GM18873 (cell line): ENCODE data around the gene RDH16.
"Not testable (repeated sequence)": the region's sequence is repeated elsewhere in the genome, so short reads cannot be mapped to it uniquely, and the experiment has no call there.

Experiments used
- ATAC-seq: cut with Tn5 transposase; IDR thresholded peaks from one replicate; pipeline ENCODE4 v1.9.1; 2021; ENCODE audit warnings: mild to moderate bottlenecking, moderate library complexity, moderate number of reproducible peaks; ENCODE audit not compliant: unreplicated experiment, low FRiP score

The RDH16 gene

DNA sequence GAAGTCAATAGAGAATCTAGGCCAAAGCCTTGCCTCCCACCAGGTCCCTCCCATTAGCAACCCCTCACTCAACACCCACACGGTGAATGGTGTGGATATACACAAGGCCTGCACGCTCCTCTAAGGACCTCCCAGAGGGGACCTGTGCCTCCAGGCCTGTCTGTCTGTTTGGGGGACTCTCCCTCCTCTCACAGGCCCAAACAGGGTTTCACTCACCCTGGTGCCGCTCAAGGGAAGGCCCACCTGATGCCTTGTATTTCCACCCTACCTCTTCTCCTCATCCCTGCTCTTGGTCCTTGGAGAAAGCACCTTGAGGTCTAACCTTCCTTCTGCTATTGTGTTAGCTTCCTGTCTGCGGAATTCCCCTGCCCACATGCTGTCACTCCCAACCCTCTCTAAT lies 27.6 kb downstream of the RDH16 start:
- no peak for ATAC-seq

DNA sequence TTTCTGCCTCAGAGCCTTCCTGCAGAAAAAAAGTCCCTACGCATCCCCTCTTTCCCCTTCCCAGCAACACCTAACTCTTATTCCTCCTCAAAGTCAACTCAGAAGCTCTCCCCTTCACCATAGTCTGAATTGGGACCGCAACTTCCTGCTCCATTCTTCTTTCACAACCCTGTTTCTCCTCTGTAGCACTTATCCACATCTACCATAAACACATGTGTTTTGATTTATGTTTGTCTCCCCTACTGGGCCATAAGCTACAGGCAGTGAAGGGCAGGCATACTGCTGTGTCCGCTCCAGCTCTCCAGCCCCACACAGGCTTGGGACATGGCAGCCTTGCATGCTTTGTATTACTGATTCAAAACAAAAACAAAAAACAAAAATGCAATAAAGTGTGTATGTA lies 29.1 kb downstream of the RDH16 start:
- no peak for ATAC-seq

GRCh38 chr12:56927281-56927680 lies 30.1 kb downstream of the RDH16 start:
- ATAC-seq, result no peak

DNA sequence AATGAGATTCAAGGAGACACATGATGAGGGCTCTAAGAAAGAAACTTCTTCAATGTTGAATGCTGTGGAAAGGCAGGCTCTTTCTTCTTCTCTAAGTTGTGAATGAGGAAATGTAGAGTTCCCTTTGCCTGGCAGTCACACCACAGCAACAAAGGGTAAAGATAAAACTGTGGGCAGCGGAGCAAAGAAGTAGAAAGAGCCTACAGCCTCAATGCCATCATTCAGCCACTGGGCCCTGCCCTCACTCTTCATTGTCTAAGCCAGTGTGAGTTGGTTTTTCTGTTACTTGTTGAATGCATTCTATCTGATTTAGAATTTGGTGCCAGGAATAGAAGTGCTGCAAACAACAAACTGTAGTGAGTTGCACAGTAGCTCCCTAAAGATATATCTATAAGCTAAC lies 35.4 kb downstream of the RDH16 start:
- no peak for ATAC-seq

GRCh38 chr12:56921346-56921745 lies 36.1 kb downstream of the RDH16 start:
- ATAC-seq, result no peak

GRCh38 chr12:56918139-56918538 lies 39.3 kb downstream of the RDH16 start:
- not testable (repeated sequence) for ATAC-seq

DNA sequence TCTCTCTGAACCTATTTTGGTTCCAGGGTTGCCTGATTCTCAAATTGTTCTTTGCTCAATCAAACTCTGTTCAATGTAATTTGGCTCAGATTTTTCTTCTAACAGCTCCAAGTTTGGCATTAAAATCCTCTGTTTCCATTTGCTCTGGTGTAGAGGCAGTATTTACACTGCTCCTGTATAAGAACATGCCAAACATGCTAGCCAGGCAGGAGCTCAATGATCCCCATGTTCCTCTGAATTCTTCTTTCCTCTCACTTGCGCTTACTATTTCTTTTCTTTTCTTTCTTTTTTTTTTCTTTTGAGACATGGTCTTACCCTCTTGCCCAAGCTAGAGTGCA lies 40.4 kb downstream of the RDH16 start:
- no peak for ATAC-seq

DNA sequence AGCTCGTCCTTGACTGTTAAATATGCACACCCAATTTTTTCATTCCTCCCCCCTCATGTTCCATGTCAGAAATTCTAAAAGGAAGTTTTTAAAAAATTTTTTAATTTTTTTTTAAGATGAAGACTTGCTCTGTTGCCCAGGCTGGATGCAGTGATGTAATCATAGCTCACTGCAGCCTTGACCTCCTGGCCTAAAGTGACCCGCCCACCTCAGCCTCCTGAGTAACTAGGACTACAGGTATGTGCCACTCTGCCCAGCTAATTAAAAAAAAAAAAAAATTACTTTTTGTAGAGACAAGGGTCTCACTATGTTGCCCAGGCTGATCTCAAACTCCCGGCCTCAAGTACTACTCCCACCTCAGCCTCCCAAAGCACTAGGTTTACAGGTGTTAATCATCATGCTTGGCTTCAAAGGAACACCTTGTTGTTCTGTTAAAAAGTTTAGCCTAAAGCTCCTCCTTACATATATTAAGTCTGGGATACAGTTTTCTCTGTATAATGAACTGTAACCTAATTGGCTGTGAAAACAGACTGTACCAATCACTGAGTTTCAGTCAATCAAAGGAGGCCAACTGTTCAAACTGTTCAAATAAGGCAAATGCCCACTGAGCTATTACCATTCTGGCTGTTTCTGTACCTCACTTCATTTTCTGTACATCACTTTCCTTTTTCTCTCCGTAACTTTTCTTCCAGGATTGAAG lies 41.0 kb downstream of the RDH16 start:
- ATAC-seq, result no peak

DNA sequence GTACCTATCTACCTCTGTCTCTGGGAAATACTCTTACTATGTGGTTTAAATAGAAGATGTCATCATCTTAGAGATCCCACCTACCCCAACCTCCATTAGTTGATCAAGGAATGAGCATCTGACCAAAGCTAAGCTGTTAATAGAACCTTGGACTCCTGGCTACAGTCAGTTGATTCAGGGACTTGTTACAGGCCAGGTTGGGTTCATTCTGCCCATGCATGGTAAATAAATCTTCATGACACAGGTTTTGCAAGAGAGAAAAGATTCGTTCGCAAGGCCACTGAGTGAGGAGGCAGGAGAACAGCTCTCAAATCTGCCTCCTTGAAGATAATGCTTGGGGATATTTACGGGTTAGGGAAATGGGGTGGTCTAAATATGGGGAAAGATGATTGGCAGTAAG lies 42.7 kb downstream of the RDH16 start:
- no peak for ATAC-seq

- no peak for ATAC-seq
Observed at GRCh38 chr12:56914256-56914655, 43.2 kb downstream of the RDH16 start.

GRCh38 chr12:56909403-56909802 lies 48.0 kb downstream of the RDH16 start:
- ATAC-seq, result not testable (repeated sequence)

GRCh38 chr12:56908136-56908535 lies 49.3 kb downstream of the RDH16 start:
- no peak for ATAC-seq

- ATAC-seq, result no peak
Observed at GRCh38 chr12:56905852-56906251, 51.6 kb downstream of the RDH16 start.

DNA sequence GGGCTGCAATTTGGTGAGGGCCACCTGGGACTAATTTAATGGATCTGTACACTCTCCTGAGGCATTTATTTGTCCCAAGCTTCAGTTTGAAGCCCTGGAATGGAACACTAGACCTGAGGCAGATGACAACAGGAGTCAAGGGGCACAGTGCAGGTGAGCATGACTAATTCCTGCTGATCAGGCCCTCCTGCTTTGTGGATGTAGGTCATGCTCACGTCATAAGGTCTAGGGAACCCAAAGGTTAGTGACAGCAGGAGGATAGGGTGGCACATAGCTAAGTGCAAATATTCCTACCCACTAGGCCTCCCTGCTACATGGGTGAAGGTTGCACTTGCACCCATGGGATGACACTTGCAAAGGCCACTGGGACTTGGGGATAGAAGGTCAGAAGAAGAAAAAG lies 54.0 kb downstream of the RDH16 start:
- ATAC-seq, result no peak
